Activated T-helper 2 cell treated with anti-CD3 and anti-CD28 coated beads, Interferon-gamma antibody, Interleukin-2, Interleukin-4, amounts not matched to agents 10 μg/mL and 5 μg/mL and 100 μg/mL, durations not matched to agents 14 hours and 24 hours and 36 hours (primary cell): Measurements from ENCODE around the gene MINK1. TPM values are rescaled to one million over a fixed set of nuclear protein-coding genes. Genes with fewer than 3 reads are reported as not detected.

Experiments
- DNase-seq: peaks from one replicate; pipeline ENCODE4 v3.0.0; 2021; ENCODE audit warnings: low spot score
- H3K27ac Mint-ChIP-seq: one replicate; pipeline ENCODE4 v1.8.0; 2021; ENCODE audit warnings: mixed read lengths
- H3K27me3 Mint-ChIP-seq: one replicate; pipeline ENCODE4 v1.8.0; 2021; ENCODE audit warnings: low read depth, mixed read lengths
- H3K36me3 Mint-ChIP-seq: one replicate; pipeline ENCODE4 v1.8.0; 2021; ENCODE audit warnings: low read depth, mixed read lengths
- H3K4me1 Mint-ChIP-seq: one replicate; pipeline ENCODE4 v1.8.0; 2021; ENCODE audit warnings: low read depth, mixed read lengths
- H3K4me3 Mint-ChIP-seq: one replicate; pipeline ENCODE4 v1.8.0; 2021; ENCODE audit warnings: low read depth, mild to moderate bottlenecking, moderate library complexity, mixed read lengths
- H3K9me3 Mint-ChIP-seq: one replicate; pipeline ENCODE4 v1.8.0; 2021; ENCODE audit warnings: mixed read lengths
- intact Hi-C: fragments of 100-400 bp; cut with micrococcal nuclease; formaldehyde crosslinking; loops from one replicate; pipeline ENCODE4 v1.15.1; 2023
- total RNA-seq: library from RNA; stranded (reverse); gene quantifications from 2 replicates; pipeline ENCODE4 v1.2.3, GENCODE V29; 2022

MINK1 gene
- total RNA-seq, 1 donor from 2014 or later, result 69.7 TPM

DNA sequence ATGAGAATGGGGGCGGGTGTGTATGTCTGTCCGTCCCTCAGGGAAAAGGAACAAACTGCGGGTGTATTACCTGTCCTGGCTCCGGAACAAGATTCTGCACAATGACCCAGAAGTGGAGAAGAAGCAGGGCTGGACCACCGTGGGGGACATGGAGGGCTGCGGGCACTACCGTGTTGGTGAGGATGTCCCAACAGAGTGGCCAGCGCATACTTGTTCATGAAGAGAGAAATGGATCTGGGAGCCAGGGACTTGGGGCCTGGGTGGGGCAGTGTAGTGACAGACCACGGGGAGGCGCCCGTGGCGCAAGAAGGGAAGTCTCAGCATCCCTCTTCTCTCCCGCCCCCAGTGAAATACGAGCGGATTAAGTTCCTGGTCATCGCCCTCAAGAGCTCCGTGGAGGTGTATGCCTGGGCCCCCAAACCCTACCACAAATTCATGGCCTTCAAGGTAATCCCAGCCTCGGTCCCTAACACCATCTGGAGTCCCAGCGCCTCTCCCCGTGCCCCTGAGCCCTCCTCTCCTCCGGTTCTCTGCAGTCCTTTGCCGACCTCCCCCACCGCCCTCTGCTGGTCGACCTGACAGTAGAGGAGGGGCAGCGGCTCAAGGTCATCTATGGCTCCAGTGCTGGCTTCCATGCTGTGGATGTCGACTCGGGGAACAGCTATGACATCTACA lies 62.7 kb downstream of the MINK1 start:
- Mint-ChIP-seq H3K4me3 (no peak overlapping the region), H3K9me3 (no peaks in the 10 kb centered on the region), H3K4me1 (peaks cover 8% of the 10 kb centered on the region), H3K27me3 (peaks cover 2% of the 10 kb centered on the region), H3K27ac (no peak overlapping the region), H3K36me3 (peaks cover 28% of the 10 kb centered on the region)
- intact Hi-C loops, result no loop called here
- no peak for DNase-seq

DNA sequence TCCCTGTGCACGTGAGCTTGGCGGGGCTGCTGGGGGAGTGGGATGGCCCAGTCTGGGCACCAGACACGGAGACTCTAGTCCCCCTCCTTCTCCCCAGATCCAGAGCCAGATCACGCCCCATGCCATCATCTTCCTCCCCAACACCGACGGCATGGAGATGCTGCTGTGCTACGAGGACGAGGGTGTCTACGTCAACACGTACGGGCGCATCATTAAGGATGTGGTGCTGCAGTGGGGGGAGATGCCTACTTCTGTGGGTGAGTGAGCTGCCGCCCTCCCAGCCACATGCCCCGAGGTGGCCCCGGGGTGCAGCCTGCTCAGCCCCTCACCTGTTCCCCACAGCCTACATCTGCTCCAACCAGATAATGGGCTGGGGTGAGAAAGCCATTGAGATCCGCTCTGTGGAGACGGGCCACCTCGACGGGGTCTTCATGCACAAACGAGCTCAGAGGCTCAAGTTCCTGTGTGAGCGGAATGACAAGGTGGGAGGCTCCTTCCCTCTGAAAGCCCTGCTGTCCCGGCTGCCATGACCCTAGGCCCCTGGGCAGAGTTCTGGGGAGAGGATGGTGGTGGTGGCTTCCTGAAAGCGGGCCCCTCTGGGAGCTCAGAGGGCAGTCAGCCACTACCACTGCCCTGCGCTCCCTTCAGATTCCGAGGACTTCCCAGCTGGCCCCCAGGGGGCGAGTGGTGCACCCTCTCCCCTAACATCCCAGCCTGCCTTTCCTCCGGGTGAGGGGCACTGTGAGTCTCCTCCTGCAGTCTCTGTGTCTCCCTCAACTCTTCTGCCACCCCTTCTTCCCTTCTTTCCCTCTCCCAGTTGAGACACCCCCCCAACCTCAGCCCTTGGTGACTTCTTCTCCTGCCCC lies 63.4 kb downstream of the MINK1 start:
- H3K27ac Mint-ChIP-seq, result no peak overlapping the region
- no peak overlapping the region for H3K4me3 Mint-ChIP-seq
- H3K9me3 Mint-ChIP-seq, result no peaks in the 10 kb centered on the region
- intact Hi-C loops, result no loop called here
- H3K27me3 Mint-ChIP-seq, result peaks cover 2% of the 10 kb centered on the region
- peaks cover 26% of the 10 kb centered on the region for H3K36me3 Mint-ChIP-seq
- no peak for DNase-seq
- peaks cover 8% of the 10 kb centered on the region for H3K4me1 Mint-ChIP-seq

DNA sequence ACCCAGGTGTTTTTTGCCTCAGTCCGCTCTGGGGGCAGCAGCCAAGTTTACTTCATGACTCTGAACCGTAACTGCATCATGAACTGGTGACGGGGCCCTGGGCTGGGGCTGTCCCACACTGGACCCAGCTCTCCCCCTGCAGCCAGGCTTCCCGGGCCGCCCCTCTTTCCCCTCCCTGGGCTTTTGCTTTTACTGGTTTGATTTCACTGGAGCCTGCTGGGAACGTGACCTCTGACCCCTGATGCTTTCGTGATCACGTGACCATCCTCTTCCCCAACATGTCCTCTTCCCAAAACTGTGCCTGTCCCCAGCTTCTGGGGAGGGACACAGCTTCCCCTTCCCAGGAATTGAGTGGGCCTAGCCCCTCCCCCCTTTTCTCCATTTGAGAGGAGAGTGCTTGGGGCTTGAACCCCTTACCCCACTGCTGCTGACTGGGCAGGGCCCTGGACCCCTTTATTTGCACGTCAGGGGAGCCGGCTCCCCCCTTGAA lies 64.1 kb downstream of the MINK1 start:
- no peak overlapping the region for H3K27ac Mint-ChIP-seq
- H3K4me1 Mint-ChIP-seq, result peaks cover 10% of the 10 kb centered on the region
- peaks cover 25% of the 10 kb centered on the region for H3K36me3 Mint-ChIP-seq
- H3K4me3 Mint-ChIP-seq, result no peak overlapping the region
- H3K9me3 Mint-ChIP-seq, result no peaks in the 10 kb centered on the region
- intact Hi-C loops, result no loop called here
- peaks cover 2% of the 10 kb centered on the region for H3K27me3 Mint-ChIP-seq
- DNase-seq, result no peak

DNA sequence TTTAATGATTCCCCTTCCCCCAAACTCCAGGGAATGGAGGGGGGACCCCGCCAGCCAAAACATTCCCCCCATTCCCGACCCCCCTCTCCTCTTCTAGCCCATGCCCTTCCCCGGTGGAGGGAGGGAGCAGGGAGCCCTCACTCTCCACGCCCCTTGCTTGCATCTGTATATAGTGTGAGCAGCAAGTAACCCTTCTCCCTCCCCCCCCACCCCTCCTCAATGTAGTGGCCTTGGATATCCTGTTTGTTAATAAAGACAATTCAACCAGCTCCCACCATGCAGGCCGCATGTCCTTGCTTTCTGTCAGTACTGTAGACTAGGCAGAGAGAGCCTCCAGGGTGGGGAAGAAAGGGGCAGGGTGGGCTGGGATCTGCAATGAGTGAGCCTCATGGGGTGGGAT lies 64.6 kb downstream of the MINK1 start:
- no peaks in the 10 kb centered on the region for H3K9me3 Mint-ChIP-seq
- intact Hi-C loops, result no loop called here
- DNase-seq, result no peak
- H3K4me3 Mint-ChIP-seq, result no peak overlapping the region
- peaks cover 22% of the 10 kb centered on the region for H3K36me3 Mint-ChIP-seq
- peaks cover 16% of the 10 kb centered on the region for H3K4me1 Mint-ChIP-seq
- no peak overlapping the region for H3K27ac Mint-ChIP-seq
- peaks cover 2% of the 10 kb centered on the region for H3K27me3 Mint-ChIP-seq

DNA sequence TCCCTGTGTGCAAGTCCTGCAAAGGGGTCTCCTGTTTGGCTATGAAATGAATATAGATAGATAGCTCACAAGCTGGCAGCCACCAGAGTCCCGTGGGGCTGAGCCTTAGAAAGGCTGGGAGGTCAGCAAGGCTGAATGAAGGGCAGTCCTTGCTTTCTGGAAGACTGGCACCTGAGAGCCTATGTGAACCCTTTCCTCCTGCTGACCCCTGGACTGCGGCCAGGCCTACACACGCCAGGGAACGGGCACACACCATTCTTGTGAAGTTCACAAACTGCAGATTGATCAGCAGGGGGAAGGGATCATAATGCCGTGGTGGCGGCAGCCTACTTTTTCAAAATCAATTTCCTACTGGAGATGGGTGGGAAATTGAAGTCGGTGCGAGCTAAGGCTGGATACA lies 65.2 kb downstream of the MINK1 start:
- H3K4me3 Mint-ChIP-seq, result peak overlapping the region; percentile 58
- no peak for DNase-seq
- H3K27me3 Mint-ChIP-seq, result peaks cover 2% of the 10 kb centered on the region
- peaks cover 21% of the 10 kb centered on the region for H3K4me1 Mint-ChIP-seq
- H3K36me3 Mint-ChIP-seq, result peaks cover 22% of the 10 kb centered on the region
- no peak overlapping the region for H3K27ac Mint-ChIP-seq
- intact Hi-C loops, result no loop called here
- H3K9me3 Mint-ChIP-seq, result no peaks in the 10 kb centered on the region

DNA sequence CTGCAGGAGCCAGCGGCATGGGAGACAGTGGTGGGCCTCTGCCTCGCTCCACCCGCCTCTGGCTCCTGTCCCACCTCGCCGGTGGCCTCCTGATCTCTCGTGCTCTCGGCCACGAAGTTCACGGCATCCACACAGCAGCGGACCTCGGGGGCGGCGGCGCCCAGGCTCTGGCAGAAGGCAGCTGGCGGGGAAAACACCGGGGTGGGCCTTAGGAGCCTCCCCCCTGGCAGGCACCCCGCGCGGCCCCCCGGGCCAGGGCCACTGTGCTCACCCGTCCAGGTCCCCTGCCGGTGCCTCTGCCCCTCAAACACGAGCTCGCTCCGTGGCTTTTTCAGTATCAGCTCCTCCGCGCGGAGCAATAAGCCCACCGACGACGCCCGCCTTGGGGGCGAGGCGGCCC lies 65.8 kb downstream of the MINK1 start:
- intact Hi-C loops, result no loop called here
- no peaks in the 10 kb centered on the region for H3K9me3 Mint-ChIP-seq
- H3K4me3 Mint-ChIP-seq, result peak overlapping the region; percentile 58

DNA sequence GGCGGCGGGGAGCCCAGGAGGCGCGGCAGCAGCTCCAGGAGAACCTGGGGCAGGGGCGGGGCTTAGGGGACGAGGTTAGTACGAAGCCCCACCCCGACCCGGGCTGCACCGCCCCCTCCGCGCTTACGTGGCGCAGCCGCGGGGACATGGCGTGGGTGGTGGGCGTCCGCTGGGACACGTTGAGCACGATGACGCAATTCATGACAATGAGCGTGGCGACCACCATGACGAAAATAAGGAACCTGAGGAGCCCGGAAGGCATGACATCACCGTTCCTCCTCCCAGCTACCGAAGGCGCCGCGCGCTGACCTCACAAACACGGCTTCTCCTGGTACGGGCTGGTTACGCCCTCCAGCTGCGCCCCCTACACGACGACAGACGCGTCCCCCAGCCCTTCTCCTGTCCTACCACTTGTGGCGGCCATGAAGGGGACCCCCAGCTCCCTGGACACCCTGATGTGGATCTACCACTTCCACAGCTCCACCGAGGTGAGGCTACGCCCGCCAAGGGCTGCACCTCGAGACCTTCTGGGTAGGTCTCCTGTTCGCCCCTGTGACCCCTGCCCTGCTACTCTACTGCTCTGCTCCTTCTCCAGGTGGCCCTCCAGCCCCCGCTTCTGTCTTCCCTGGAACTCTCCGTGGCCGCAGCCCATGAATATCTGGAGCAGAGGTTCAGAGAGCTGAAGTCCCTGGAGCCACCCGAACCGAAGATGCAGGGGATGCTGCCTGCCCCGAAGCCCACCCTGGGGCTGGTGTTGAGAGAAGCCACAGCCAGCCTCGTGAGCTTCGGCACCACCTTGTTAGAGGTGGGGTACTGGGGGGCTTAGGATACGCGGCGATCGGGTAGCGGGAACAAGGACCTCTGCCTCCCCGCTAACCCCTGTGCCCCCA lies 66.4 kb downstream of the MINK1 start, which contains the start of gene C17orf107:
C17orf107 (plus strand) TSS at position 196 of the 890 bp plus-strand sequence; CDS start at position 423, 227 bp downstream.
- no peaks in the 10 kb centered on the region for H3K9me3 Mint-ChIP-seq
- intact Hi-C loops, result loop anchor here (10.0 kb wide), 1 partner anchor 195 kb away; the partner anchor contains the start of gene PELP1
- peak within 1 kb of the TSS; percentile 82 for H3K4me3 Mint-ChIP-seq
- H3K27ac Mint-ChIP-seq, result peak within 1 kb of the TSS; percentile 87
- peaks cover 22% of the 10 kb centered on the region for H3K36me3 Mint-ChIP-seq
- H3K27me3 Mint-ChIP-seq, result peaks cover 2% of the 10 kb centered on the region
- DNase-seq, result peak; percentile 79
- H3K4me1 Mint-ChIP-seq, result peaks cover 25% of the 10 kb centered on the region

More for the DNA sequence above, 65.8 kb downstream of the MINK1 start:
- H3K27ac Mint-ChIP-seq, result no peak overlapping the region
- peaks cover 22% of the 10 kb centered on the region for H3K36me3 Mint-ChIP-seq
- peaks cover 25% of the 10 kb centered on the region for H3K4me1 Mint-ChIP-seq
- peaks cover 2% of the 10 kb centered on the region for H3K27me3 Mint-ChIP-seq
- DNase-seq, result no peak

DNA sequence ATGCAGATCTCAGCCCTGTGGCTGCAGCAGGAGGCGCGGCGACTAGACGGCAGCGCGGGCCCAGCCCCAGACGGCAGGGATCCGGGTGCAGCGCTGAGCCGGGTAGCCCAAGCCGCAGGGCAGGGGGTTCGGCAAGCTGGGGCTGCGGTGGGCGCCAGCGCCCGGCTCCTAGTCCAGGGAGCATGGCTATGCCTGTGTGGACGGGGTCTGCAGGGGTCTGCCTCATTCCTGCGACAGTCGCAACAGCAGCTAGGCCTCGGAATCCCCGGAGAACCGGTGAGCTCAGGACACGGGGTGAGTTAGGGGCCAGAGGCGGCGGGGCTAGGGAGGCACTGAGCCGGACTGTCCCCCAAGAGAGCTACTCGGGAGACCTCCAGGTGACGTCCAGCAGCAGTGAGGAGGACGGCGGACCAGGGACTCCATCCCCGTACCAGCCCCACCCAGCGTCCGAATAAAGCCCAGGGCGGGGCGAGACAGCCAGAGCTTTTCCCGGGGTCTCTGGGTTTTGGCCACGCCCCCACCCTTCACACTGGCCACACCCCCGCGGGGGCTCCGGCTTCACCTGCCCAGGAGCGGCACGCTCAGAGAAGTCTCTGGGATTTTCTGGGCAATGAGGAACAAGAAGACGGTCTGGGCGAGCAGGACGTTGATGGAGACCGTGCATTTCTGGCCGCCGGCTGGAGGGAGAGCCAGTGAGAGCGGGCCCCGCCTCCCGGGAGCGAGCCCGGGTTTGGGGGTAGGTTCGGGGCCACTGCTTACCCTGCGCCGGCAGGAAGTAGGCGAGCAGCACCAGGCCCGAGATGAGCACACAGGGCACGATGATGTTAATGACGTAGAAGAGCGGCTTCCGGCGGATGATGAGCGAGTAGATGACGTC lies 67.3 kb downstream of the MINK1 start:
- no peaks in the 10 kb centered on the region for H3K9me3 Mint-ChIP-seq
- intact Hi-C loops, result loop anchor here (10.0 kb wide), 1 partner anchor 196 kb away; the partner anchor contains the start of gene PELP1
- peak overlapping the region; percentile 28 for H3K27ac Mint-ChIP-seq
- H3K4me1 Mint-ChIP-seq, result peaks cover 25% of the 10 kb centered on the region
- peaks cover 2% of the 10 kb centered on the region for H3K27me3 Mint-ChIP-seq
- peak overlapping the region; percentile 82 for H3K4me3 Mint-ChIP-seq
- H3K36me3 Mint-ChIP-seq, result peaks cover 15% of the 10 kb centered on the region
- DNase-seq, result peak; percentile 50

DNA sequence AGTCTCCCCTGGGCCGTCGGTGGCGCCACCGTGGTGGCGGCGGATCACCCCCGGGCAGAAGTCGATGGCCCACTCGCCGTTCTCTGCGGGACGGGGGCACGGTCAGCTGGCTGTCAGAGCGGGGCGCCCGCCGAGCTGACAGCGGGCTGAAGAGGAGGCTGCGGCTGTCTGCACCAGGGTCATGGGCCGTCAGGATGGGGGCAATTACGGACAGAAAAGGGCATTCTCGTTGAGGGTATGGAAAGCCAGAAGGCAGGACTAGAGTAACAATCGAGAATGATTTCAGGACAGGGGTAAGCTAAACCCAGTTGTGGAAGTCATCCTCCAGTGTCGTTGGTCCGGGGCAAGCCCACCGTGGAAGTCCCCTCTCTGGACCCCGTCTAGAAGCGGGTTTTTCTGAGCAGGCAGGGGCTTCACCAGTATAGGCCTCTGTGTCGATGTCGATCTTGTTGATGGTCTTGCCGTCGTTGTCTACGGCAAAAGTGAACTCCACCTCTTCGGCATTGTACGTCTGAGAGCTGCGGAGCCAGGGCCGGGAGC lies 68.0 kb downstream of the MINK1 start:
- no peaks in the 10 kb centered on the region for H3K9me3 Mint-ChIP-seq
- peaks cover 8% of the 10 kb centered on the region for H3K36me3 Mint-ChIP-seq
- H3K27me3 Mint-ChIP-seq, result peaks cover 2% of the 10 kb centered on the region
- intact Hi-C loops, result loop anchor here (10.0 kb wide), 1 partner anchor 196 kb away; the partner anchor contains the start of gene PELP1
- H3K27ac Mint-ChIP-seq, result peak overlapping the region; percentile 28
- H3K4me3 Mint-ChIP-seq, result peak overlapping the region; percentile 60
- DNase-seq, result no peak
- peaks cover 25% of the 10 kb centered on the region for H3K4me1 Mint-ChIP-seq

DNA sequence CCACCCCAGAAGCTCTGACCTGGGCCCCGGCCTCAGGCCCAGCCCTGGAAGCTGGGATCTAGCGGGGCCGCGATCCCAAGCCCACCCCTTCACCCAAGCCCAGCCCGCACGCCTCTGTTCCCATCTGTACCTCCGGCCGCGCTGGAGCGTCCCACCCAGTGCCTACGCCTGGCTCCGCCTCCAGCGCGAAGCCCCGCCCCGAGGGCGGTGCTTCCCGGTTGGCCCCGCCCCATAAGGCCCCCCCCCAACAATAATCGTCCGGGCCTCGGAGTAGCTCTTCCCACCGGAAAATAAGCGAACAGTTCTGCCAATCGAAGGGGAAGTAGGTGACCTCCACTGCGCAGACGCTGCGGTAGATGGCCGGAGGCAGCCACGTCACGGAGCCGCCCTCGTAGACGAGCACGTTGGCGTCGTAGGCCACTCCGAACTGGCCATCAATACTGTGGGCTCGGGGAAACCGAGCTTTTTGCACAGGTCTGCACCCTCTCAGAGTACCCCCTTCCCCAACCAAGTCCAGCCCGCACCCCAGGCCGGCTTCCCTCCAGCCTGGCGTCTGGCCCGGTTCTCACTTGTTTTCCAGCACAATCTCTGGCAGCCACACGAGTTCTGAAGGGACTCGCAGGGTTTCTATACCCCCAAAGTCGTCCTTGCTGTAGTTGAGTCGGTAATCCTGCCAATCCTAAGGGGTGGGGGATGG lies 68.7 kb downstream of the MINK1 start:
- H3K9me3 Mint-ChIP-seq, result no peaks in the 10 kb centered on the region
- peaks cover 2% of the 10 kb centered on the region for H3K27me3 Mint-ChIP-seq
- no peak overlapping the region for H3K27ac Mint-ChIP-seq
- DNase-seq, result no peak
- intact Hi-C loops, result loop anchor here (10.0 kb wide), 1 partner anchor 197 kb away; the partner anchor contains the start of gene PELP1
- peaks cover 25% of the 10 kb centered on the region for H3K4me1 Mint-ChIP-seq
- peaks cover 6% of the 10 kb centered on the region for H3K36me3 Mint-ChIP-seq
- peak overlapping the region; percentile 8 for H3K4me3 Mint-ChIP-seq

DNA sequence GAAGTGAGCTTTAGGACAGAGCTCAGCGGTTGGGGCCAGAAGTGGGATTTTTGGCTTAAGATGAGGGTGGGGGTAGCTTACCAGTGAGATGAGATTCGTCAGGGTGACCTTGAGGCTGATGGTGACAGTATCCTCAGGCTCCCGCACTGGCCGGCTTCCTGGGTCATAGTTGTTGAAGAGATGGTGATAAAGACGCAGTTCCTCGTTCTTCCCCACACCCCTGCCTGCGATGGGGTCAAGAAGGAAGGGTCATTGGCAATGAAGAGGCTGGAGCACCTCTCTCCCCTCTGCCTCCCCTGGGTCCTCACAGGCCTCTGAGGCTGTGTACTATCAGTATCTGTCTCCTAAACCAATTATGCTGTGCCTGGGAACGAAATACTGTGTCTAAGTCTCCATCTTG lies 69.4 kb downstream of the MINK1 start:
- Mint-ChIP-seq H3K4me3 (no peak overlapping the region), H3K27me3 (peaks cover 2% of the 10 kb centered on the region), H3K9me3 (no peaks in the 10 kb centered on the region), H3K27ac (peak overlapping the region; percentile 30), H3K4me1 (peaks cover 25% of the 10 kb centered on the region), H3K36me3 (no peaks in the 10 kb centered on the region)
- no peak for DNase-seq
- intact Hi-C loops, result loop anchor here (10.0 kb wide), 1 partner anchor 198 kb away; the partner anchor contains the start of gene PELP1
